Measurements from ENCODE around the gene DNAJA3.

The DNAJA3 gene

DNA sequence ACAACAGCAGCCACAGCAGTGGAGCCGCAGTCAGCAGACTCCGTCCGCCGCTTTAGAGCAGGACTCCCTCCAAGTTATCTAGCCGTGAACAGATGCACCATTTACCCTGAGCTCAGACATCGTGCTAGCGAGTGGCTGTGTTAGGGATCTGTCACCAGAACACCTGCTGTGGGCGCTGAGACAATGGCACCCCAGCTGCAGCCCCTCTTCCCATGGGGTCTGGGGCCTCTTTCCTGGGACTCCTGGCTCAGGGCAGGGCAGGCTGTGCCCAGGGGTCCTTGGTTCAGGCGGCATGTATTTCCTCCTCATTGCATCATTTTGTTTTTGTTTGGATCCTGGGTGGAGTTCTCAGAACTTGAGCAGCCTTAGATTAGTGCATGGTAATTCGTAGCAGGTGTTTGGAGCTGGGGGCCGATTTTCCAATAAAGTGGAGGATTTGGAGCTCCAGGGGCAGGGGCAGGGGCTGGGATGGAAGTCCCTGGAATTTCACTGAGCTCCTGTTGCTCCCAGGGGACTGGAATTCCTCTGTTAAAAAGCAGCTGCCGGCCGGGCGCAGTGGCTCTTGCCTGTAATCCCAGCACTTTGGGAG lies 25.4 kb downstream of the DNAJA3 start:
- no peaks in the 10 kb centered on the region for H3K27me3 ChIP-seq (ENCODE audit: low read depth, low read length)
- H3K9me3 ChIP-seq (ENCODE audit: insufficient read depth, low read length) = no peaks in the 10 kb centered on the region
- no peak overlapping the region for H3K27ac ChIP-seq (ENCODE audit: low read length)
- no peak overlapping the region for H3K4me2 ChIP-seq (ENCODE audit: low read length)
- H3K9ac ChIP-seq (ENCODE audit: low read length) = no peak overlapping the region
- H3K36me3 ChIP-seq (replicated peaks; ENCODE audit: low read depth, low read length) = peaks cover 57% of the 10 kb centered on the region
- H3K79me2 ChIP-seq (ENCODE audit: low read length) = no peaks in the 10 kb centered on the region
- no peaks in the 10 kb centered on the region for H3K4me1 ChIP-seq (ENCODE audit: low read length)
- no peak overlapping the region for H2AFZ ChIP-seq (ENCODE audit: low read depth, low read length)
- no peak overlapping the region for H3K4me3 ChIP-seq (ENCODE audit: low read length)
- no peaks in the 10 kb centered on the region for H4K20me1 ChIP-seq (ENCODE audit: insufficient read depth, low read length)
- TF ChIP-seq, protein P1, sequence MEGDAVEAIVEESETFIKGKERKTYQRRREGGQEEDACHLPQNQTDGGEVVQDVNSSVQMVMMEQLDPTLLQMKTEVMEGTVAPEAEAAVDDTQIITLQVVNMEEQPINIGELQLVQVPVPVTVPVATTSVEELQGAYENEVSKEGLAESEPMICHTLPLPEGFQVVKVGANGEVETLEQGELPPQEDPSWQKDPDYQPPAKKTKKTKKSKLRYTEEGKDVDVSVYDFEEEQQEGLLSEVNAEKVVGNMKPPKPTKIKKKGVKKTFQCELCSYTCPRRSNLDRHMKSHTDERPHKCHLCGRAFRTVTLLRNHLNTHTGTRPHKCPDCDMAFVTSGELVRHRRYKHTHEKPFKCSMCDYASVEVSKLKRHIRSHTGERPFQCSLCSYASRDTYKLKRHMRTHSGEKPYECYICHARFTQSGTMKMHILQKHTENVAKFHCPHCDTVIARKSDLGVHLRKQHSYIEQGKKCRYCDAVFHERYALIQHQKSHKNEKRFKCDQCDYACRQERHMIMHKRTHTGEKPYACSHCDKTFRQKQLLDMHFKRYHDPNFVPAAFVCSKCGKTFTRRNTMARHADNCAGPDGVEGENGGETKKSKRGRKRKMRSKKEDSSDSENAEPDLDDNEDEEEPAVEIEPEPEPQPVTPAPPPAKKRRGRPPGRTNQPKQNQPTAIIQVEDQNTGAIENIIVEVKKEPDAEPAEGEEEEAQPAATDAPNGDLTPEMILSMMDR (IDR thresholded peaks at IDR 0.05; ENCODE audit: low read depth, low read length) = no peak
- TF ChIP-seq EZH2phosphoT487 (IDR thresholded peaks at IDR 0.05; ENCODE audit: low read depth) = no peak

DNA sequence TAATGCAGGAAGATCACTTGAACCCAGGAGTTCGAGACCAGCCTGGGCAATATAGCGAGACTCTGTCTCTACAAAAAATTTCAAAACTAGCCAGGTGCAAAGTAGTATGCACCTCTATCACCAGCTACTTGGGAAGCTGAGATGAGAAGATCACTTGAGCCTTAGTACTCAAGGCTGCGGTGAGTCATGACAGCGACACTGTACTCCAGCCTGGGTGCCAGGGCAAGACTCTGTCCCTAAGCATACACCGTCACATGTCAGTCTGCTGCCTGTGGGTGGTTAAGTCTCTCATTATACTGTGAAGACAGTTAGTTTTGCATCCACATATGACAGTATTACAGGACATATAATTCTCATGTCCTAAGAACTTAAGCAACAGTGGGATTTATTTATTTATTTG lies 27.0 kb downstream of the DNAJA3 start:
- Histone ChIP-seq H3K4me2 (ENCODE audit: low read length) (no peak overlapping the region), H3K27me3 (ENCODE audit: low read depth, low read length) (no peaks in the 10 kb centered on the region), H3K9ac (ENCODE audit: low read length) (no peak overlapping the region), H3K79me2 (ENCODE audit: low read length) (no peaks in the 10 kb centered on the region), H4K20me1 (ENCODE audit: insufficient read depth, low read length) (no peaks in the 10 kb centered on the region), H3K27ac (ENCODE audit: low read length) (no peak overlapping the region), H2AFZ (ENCODE audit: low read depth, low read length) (no peak overlapping the region), H3K4me1 (ENCODE audit: low read length) (no peaks in the 10 kb centered on the region), H3K36me3 (replicated peaks; ENCODE audit: low read depth, low read length) (peaks cover 57% of the 10 kb centered on the region), H3K4me3 (ENCODE audit: low read length) (no peak overlapping the region), H3K9me3 (ENCODE audit: insufficient read depth, low read length) (no peaks in the 10 kb centered on the region)
- TF ChIP-seq, protein P1 (IDR thresholded peaks at IDR 0.05; ENCODE audit: low read depth, low read length) = no peak
- no peak for TF ChIP-seq EZH2phosphoT487 (IDR thresholded peaks at IDR 0.05; ENCODE audit: low read depth)

DNA sequence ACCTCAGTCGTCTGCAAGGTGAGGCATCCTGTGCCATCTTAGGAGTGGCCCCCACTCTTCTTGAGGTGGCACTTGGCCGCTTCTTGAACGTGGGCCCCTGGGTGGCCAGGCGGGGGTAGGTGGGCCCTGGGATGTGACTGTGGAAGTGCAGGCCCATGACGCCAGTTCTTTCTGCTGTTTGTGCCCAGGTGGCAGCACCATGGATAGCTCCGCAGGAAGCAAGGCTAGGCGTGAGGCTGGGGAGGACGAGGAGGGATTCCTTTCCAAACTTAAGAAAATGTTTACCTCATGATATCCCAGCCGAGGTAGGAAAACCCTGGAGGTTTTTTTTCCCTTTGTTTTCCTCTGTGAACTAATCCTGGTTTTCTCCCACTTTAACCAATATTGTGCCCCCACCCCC lies 29.0 kb downstream of the DNAJA3 start:
- Histone ChIP-seq H3K79me2 (ENCODE audit: low read length) (no peaks in the 10 kb centered on the region), H3K9ac (ENCODE audit: low read length) (no peak overlapping the region), H4K20me1 (ENCODE audit: insufficient read depth, low read length) (no peaks in the 10 kb centered on the region), H3K9me3 (ENCODE audit: insufficient read depth, low read length) (no peaks in the 10 kb centered on the region), H3K4me3 (ENCODE audit: low read length) (no peak overlapping the region), H3K27ac (ENCODE audit: low read length) (no peak overlapping the region), H3K4me2 (ENCODE audit: low read length) (no peak overlapping the region), H3K36me3 (replicated peaks; ENCODE audit: low read depth, low read length) (peaks cover 59% of the 10 kb centered on the region), H3K4me1 (ENCODE audit: low read length) (no peaks in the 10 kb centered on the region), H2AFZ (ENCODE audit: low read depth, low read length) (no peak overlapping the region), H3K27me3 (ENCODE audit: low read depth, low read length) (no peaks in the 10 kb centered on the region)
- TF ChIP-seq, protein P1 (IDR thresholded peaks at IDR 0.05; ENCODE audit: low read depth, low read length) = no peak
- no peak for TF ChIP-seq EZH2phosphoT487 (IDR thresholded peaks at IDR 0.05; ENCODE audit: low read depth)

DNA sequence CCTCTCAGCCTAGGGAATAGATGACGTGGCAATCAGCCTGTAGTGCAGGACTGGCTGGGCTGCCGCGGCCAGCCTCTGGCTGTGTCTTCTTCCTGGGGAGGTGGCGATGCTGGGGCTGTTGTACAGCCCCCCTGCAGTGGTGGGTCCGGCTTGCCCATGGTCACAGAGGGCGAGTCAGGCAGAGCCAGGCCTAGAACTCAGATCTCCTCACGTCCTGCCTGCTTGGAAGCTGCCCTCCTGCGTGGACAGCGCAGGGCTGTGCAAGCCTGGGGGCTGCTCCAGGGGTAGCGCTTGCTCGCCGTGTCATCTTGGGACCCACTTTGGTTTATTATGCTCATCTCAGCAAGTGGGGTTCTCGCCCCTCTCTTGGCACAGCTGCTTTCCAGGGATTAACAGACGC lies 29.4 kb downstream of the DNAJA3 start:
- no peak overlapping the region for H3K4me3 ChIP-seq (ENCODE audit: low read length)
- H2AFZ ChIP-seq (ENCODE audit: low read depth, low read length) = no peak overlapping the region
- no peak overlapping the region for H3K27ac ChIP-seq (ENCODE audit: low read length)
- H4K20me1 ChIP-seq (ENCODE audit: insufficient read depth, low read length) = no peaks in the 10 kb centered on the region
- no peaks in the 10 kb centered on the region for H3K27me3 ChIP-seq (ENCODE audit: low read depth, low read length)
- H3K9ac ChIP-seq (ENCODE audit: low read length) = no peak overlapping the region
- H3K36me3 ChIP-seq (replicated peaks; ENCODE audit: low read depth, low read length) = peaks cover 58% of the 10 kb centered on the region
- H3K4me1 ChIP-seq (ENCODE audit: low read length) = no peaks in the 10 kb centered on the region
- no peaks in the 10 kb centered on the region for H3K9me3 ChIP-seq (ENCODE audit: insufficient read depth, low read length)
- H3K79me2 ChIP-seq (ENCODE audit: low read length) = no peaks in the 10 kb centered on the region
- no peak overlapping the region for H3K4me2 ChIP-seq (ENCODE audit: low read length)
- TF ChIP-seq, protein P1 (IDR thresholded peaks at IDR 0.05; ENCODE audit: low read depth, low read length) = no peak
- TF ChIP-seq EZH2phosphoT487 (IDR thresholded peaks at IDR 0.05; ENCODE audit: low read depth) = no peak
